Stimulated activated CD8-positive, alpha-beta memory T cell treated with anti-CD3 and anti-CD28 coated beads, Interleukin-2, amount 100 ng/mL, for 1 hour (primary cell): ENCODE measurements around the gene RUNX1.

ENCODE experiments used
- DNase-seq, 2 donors: peaks; one replicate each; pipeline ENCODE4 v3.0.0-alpha.2; 2020; ENCODE audit warnings: low read depth in 2 of 2

Gene RUNX1

GRCh38 chr21:35048706-35049617 is at the start of gene RUNX1:
Gene RUNX1, minus strand, starts transcription at chr21:35049302.
- DNase-seq: peak; percentile 47 to 55

- no peak for DNase-seq
Measured at GRCh38 chr21:35097525-35097924, 48.4 kb upstream of the RUNX1 start.

GRCh38 chr21:35096959-35097358 is 47.9 kb upstream of the RUNX1 start:
- no peak for DNase-seq

GRCh38 chr21:35095859-35096291 is 46.8 kb upstream of the RUNX1 start:
- DNase-seq: no peak

GRCh38 chr21:35093514-35093913 is 44.4 kb upstream of the RUNX1 start:
- no peak for DNase-seq

GRCh38 chr21:35091496-35091895 is 42.4 kb upstream of the RUNX1 start:
- no peak for DNase-seq

GRCh38 chr21:35090403-35090802 is 41.3 kb upstream of the RUNX1 start:
- DNase-seq: no peak

GRCh38 chr21:35088319-35088771 is 39.2 kb upstream of the RUNX1 start:
- DNase-seq: no peak

GRCh38 chr21:35086357-35086756 is 37.3 kb upstream of the RUNX1 start:
- DNase-seq: no peak

GRCh38 chr21:35084869-35085268 is 35.8 kb upstream of the RUNX1 start:
- no peak for DNase-seq

GRCh38 chr21:35083246-35083645 is 34.1 kb upstream of the RUNX1 start:
- DNase-seq: no peak

- DNase-seq: no peak
Measured at GRCh38 chr21:35081861-35082260, 32.8 kb upstream of the RUNX1 start.

- no peak for DNase-seq
Measured at GRCh38 chr21:35079181-35079580, 30.1 kb upstream of the RUNX1 start.

- no peak for DNase-seq
Measured at GRCh38 chr21:35077975-35078374, 28.9 kb upstream of the RUNX1 start.

- DNase-seq: no peak
Measured at GRCh38 chr21:35077466-35077865, 28.4 kb upstream of the RUNX1 start.

GRCh38 chr21:35075546-35075945 is 26.4 kb upstream of the RUNX1 start:
- no peak for DNase-seq

- DNase-seq: no peak
Measured at GRCh38 chr21:35072960-35073359, 23.9 kb upstream of the RUNX1 start.

- DNase-seq: no peak
Measured at GRCh38 chr21:35072557-35072956, 23.5 kb upstream of the RUNX1 start.

GRCh38 chr21:35071347-35071746 is 22.2 kb upstream of the RUNX1 start:
- no peak for DNase-seq

GRCh38 chr21:35070436-35070835 is 21.3 kb upstream of the RUNX1 start:
- DNase-seq: no peak

GRCh38 chr21:35066824-35067223 is 17.7 kb upstream of the RUNX1 start:
- DNase-seq: no peak

- no peak for DNase-seq
Measured at GRCh38 chr21:35063428-35064172, 14.5 kb upstream of the RUNX1 start.

- DNase-seq: no peak
Measured at GRCh38 chr21:35062016-35062415, 12.9 kb upstream of the RUNX1 start.
